Measurements from ENCODE around the gene GAREM2.

GAREM2 gene

GRCh38 chr2:26187537-26188104 lies 14.7 kb downstream of the GAREM2 start:
- no peak for DNase-seq (ENCODE audit: low read depth in 2 of 2)

GRCh38 chr2:26189123-26189522 lies 16.2 kb downstream of the GAREM2 start:
- DNase-seq (ENCODE audit: low read depth in 2 of 2) = no peak

DNA sequence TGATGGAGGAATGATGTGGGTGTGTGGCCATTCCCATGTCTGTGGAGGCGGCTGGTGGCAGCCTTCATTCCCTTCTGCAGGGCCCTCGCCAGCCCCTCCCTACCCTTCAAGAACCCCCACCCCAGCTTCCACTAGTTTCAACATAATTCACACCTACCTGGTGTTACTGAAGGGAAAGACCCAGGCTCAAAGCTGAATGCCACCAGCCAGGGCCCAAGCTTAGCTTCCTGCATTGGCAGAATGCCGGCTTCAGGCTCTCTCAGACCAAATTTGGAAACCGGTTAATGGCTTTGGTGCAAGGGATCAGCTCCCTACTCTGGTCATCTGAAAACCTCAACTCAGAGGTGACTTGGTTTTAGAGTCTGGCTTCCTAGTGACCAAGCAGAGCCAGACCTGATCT lies 16.9 kb downstream of the GAREM2 start:
- DNase-seq (ENCODE audit: low read depth in 2 of 2) = no peak

DNA sequence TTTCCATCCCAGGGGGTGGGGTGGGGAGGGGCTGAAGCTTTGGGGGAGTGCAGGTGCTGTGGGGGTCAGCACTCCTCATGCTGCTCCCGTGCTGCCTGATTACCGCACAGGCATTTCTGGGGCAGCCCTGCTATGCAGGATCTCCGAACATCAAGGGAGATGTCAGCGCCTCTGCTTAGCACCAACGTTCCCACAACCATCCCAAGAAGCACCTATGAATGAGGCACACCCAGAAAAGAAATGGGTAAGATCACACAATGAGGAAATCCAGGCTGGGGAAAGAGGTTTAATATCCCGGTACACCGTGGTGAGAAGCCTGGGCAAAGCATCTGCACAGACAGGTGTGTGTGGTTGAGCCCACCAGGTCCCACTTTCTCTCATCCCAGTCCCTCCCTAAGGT lies 17.5 kb downstream of the GAREM2 start:
- DNase-seq (ENCODE audit: low read depth in 2 of 2) = no peak

GRCh38 chr2:26191316-26192159 lies 18.6 kb downstream of the GAREM2 start:
- DNase-seq (ENCODE audit: low read depth in 2 of 2) = no peak

DNA sequence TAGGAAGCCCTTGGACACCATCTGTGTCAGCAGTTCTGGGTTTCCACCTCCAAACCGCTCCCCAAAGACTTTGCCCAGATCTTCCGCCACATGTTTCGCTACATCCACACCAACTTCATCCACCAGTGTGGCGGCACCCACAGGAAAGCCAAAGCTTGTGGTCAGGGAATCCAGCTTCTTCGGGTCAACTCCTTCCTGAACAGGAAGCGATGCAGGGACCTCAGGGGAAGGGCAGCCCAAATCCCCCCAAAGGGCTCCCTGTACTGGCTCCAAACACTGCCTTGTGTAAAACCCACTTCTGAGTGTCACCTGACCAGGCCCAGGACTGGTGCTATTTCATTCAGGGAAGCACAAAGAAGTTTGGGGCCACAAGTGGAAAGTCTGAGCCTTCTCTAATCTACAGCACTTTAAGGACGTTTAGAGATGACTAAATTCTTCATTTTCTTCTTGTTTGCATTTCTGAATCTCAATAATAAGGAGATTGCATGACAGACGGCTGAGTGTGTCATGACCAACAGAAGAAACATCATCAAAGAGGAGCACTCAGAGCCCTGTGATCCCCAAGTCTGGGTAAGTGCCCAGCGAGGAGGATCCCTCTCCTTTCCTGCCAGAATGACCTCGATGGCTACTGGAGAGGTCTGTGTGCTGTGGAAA lies 20.8 kb downstream of the GAREM2 start:
- no peak for DNase-seq (ENCODE audit: low read depth in 2 of 2)

DNA sequence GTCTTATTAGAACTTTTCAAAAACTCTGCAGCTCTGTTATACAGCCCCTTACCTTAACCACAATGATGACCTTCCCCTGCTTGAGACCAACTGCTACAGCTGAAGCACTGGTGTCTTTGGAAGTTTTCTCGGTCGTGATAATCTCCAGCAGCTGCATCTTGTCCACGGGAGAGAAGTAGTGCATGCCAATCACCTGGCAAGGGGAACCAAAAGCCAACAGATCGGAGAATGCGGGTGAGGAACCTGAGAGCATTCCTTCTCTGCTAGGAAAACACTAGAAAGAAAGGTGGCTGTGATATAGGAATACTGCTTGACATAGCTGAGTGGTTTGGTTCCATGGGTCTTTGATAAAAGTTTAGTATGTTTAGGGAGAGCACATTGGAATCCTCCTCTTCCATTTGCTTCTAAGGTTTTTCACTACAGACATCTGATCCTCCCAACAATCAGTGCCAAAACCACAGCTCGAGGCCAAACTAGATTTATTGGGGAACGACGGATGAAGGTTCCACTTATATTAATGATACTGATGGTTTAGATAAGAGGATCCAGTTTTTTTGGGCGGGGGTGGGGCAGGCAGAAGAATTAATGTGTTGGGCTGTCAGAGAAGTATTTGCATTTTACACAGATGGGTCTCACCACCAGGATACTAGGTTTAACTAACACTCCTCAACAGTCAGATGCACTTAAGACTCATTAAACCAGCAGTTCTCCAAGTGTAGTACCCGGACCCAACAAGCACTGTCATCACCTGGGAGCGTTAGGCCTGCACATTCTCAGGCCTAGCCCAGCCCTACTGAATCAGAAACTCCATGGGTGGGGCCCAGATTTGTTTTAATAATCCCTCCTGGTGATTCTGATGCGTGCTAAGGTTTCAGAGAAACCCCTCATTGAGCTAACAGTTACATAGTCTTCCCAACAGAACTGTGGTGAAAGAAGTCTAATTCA lies 22.4 kb downstream of the GAREM2 start:
- DNase-seq (ENCODE audit: low read depth in 2 of 2) = no peak

- no peak for DNase-seq (ENCODE audit: low read depth in 2 of 2)
These were observed 24.0 kb downstream of the GAREM2 start for GRCh38 chr2:26196683-26197418.

DNA sequence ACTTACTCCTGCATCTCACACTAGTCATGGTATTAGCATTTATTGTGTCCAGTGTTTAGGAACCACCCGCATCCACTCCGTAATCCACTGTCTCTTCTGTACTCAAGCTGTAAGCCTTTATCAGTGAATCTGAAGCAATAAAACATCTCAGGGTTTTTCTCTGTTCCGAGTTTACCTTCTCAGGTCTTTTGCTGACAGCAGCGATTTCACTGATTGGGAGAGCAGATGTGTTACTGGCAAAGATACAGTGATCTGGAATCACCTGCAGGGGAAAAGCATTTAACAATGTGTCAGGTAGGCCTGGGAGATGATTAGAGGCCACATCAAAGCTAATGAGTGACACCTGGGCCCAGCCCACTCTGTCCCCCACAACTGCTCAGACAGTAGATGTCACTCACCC lies 24.6 kb downstream of the GAREM2 start:
- DNase-seq (ENCODE audit: low read depth in 2 of 2) = no peak

- DNase-seq (ENCODE audit: low read depth in 2 of 2) = no peak
These were observed 30.1 kb downstream of the GAREM2 start for GRCh38 chr2:26202981-26203490.

- DNase-seq (ENCODE audit: low read depth in 2 of 2) = no peak
These were observed 31.0 kb downstream of the GAREM2 start for GRCh38 chr2:26203906-26204305.

GRCh38 chr2:26212011-26212410 lies 39.1 kb downstream of the GAREM2 start:
- DNase-seq (ENCODE audit: low read depth in 2 of 2) = no peak

DNA sequence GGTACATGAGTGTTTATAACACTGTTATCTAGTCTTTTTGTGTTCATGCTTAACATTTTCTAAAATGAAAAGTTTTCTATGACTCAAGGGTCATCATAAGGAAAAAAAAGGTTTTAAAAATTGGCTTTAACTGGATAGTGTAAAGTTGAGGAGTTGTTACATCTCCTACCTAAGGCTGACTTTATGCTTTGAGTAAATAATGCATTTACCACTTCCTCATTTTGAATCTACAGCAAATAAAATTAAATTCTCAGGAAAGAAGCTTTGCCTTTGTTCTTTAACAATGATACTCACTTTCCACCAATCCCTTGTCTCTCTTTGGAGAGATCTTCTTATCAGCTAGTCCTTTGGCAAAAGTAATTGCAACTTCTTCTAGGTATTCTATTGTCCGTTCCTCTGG lies 41.9 kb downstream of the GAREM2 start:
- no peak for DNase-seq (ENCODE audit: low read depth in 2 of 2)

DNA sequence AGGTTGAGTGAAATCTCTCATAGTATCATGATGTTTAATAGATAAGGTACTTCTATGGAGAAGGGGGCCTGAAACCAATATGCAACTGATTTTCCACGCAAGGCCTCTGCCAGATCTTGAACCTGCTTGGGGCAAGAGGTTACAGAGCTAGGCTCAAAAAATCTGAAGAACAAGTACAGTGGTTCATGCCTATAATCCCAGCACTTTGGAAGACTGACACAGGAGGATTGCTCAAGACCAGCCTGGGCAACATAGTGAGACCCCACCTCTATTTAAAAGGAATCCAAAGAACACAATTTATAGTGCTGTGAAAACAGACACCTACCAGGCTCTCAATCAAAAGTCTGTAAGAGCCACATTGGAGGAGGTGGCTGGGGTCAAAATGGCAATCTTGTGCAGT lies 42.9 kb downstream of the GAREM2 start:
- DNase-seq (ENCODE audit: low read depth in 2 of 2) = no peak

DNA sequence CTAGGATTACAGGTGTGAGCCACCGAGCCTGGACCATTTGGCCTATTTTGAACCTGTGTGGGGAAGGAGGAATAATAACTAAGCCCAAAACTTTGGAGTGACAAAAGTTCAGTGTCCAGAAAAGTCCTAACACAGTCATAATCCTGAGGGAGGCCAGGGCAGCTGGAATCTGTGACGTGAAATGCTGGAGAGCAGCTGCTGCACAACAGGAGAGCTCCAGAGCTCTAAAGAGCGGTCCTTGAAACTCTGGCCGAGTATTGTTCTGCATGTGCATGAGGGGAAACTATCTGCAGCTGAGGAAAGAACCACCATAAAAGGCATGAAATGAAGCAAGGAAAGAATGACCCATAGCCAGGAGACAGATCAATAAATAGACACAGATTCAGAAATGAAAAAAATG lies 43.7 kb downstream of the GAREM2 start:
- DNase-seq (ENCODE audit: low read depth in 2 of 2) = no peak

DNA sequence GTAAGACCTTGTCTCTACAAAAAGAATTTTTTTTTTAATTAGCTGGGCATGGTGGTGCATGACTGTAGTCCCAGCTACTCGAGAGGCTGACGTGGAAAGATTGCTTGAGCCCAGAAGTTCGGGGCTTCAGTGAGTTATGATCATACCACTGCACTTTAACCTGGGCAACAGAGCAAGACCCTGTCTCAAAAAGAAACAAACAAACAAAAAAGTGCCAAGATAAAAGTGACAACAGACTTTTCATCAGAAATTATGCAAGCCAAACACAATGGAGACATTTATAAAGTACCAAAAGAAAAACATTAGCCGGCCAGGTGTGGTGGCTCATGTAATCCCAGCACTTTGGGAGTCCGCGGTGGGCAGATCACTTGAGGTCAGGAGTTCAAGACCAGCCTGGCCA lies 44.8 kb downstream of the GAREM2 start:
- DNase-seq (ENCODE audit: low read depth in 2 of 2) = no peak

DNA sequence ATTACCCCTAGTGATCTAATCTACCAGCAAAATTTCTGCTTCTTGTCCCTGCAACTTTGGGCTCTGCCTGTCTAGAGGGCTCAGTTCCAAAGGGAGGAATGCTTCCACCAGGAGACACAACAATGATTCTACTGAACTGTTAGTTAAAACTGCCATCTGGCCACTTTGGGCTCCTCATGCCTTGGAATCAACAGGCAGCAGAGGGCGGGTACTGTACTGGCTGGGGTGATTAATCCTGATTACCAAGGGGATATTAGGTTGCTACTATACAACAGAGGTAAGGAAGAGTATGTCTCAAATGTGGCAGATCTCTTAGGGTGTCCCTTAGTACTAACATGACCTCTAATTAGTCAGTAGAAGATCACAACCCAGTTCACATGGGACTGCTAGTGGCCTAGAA lies 50.1 kb downstream of the GAREM2 start:
- no peak for DNase-seq (ENCODE audit: low read depth in 2 of 2)

DNA sequence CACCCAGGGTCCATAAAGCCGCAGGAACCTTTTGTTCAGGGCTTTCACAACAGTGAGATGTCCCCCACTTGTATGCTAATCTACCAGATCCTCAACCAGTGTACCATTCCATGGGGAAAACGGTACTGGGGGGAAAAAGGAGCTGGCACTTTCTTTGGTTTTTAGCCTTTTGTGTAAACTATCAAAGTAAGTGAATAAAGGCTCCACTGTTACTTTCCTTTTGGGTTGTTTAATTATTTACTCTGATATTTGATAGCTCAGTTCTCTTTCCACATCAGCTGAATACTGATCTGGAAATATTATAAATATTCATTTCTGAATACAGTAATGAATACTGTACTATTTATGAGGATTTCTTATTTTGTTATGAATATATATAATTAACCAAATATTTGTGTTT lies 51.2 kb downstream of the GAREM2 start:
- DNase-seq (ENCODE audit: low read depth in 2 of 2) = no peak

- no peak for DNase-seq (ENCODE audit: low read depth in 2 of 2)
These were observed 56.7 kb downstream of the GAREM2 start for GRCh38 chr2:26229595-26229994.

DNA sequence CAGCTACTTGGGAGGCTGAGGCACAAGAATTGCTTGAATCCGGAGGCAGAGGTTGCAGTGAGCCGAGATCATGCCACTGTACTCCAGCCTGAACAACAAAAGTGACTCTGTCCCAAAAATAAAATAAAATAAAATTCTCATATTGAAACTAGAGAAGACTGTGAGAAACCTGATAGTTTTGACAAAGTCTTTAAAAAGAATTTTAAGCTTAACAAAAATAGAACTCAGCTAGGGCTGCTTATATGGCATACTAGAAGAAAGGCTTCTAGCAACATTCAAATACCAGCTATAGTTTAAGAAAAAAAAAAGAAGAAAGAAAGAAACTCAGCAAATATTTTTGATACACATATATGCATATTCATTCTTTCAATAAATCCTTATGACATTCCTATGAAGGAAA lies 57.9 kb downstream of the GAREM2 start:
- DNase-seq (ENCODE audit: low read depth in 2 of 2) = no peak

- DNase-seq (ENCODE audit: low read depth in 2 of 2) = no peak
These were observed 62.2 kb downstream of the GAREM2 start for GRCh38 chr2:26235089-26235488.

Data from stimulated activated CD8-positive, alpha-beta memory T cell treated with anti-CD3 and anti-CD28 coated beads, Interleukin-15, amount 100 ng/mL, for 4 hours (primary cell).